GM12873 (cell line): ENCODE measurements around the gene PKP2.

Experiments
- CTCF ChIP-seq: IDR thresholded peaks from 2 replicates; pipeline ENCODE4 v1.5.1; 2012; ENCODE audit warnings: low read depth, mild to moderate bottlenecking, moderate library complexity, low read length, control low read depth; ENCODE audit not compliant: insufficient read depth; ENCODE audit errors: missing control alignments

Gene PKP2

DNA sequence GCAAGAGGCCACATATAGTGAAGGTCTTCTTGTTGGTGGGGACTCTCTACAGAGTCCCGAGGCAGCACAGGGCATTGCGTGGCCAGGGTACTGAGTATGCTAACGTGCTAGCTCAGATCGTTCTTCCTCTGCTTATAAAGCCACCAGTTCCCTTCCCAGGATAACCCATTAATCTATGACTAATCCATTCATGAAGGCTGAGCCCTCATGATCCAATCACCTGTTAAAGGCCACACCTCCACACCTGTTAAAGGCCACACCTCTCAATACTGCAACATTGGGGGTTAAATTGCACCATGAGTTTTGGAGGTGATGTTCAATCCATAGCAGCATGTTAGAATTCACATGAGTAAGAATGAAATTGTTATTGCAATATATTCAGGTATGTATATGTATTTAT lies 128.1 kb downstream of the PKP2 start:
- no peak for TF ChIP-seq CTCF

GRCh38 chr12:32765906-32766305 lies 130.7 kb downstream of the PKP2 start:
- no peak for TF ChIP-seq CTCF

DNA sequence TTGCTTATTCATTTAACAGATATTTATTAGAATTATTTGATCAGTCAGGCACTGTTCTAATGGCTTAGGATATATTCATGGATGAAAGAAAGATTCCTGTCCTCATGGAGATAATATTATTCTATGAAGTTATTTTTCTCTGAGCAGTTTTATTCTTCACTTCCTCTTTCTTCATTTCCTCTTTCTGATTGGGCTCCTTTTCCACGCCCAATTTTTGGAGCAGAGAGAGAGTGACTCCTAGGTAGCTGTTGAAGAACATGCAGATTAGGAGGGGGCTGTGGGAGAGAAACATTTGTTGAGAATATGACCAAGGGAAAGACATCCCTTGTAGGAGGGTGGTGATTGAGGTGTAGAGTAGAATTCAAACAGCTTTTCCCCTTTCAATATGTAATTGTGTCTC lies 134.9 kb downstream of the PKP2 start:
- TF ChIP-seq CTCF = no peak

DNA sequence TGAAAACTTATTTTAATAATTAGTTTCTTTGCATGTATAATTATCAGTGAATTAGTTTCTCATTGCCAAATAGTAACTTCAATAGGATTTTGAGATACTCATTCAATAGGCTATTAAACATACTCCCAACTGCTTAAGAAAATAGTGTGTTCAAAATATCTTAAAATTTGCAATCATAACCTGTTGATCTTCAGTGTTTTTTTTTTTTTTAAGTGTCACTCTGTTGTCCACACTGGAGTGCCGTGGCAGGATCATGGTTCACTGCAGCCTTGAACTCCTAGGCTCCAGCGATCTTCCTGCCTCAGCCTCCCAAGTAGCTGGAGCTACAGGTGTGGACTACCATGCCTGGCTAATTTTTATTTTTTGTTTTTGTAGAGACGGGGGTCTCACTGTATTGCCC lies 139.4 kb downstream of the PKP2 start:
- no peak for TF ChIP-seq CTCF

DNA sequence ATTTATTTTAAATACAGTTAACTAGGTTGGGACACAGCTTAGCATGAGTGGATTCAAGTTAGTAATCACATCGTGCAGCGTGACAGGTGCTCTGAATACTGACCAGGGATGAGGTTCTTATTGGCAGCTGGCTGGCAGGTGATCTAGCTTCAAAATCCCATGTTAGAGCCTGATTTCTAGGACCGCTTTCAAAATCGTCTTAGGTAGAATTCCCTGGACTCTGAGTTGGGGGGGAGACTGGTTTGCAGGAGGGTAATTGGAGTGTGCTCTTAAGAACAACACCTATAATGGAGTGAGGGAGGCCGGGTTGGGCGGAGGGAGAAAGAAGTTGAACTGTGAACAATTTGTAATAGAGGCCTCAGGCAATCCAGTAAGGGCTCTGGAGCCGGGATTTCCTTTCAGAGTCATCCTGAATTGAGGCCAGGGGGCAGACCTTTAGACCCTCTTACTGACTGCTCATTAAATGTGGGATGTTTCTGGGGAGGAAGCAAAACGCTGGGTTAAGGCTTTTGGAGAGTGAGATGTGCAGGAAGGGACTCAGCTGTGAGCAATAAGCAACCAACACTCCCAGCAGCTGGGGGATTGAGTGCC lies 140.0 kb downstream of the PKP2 start:
- TF ChIP-seq CTCF = no peak

DNA sequence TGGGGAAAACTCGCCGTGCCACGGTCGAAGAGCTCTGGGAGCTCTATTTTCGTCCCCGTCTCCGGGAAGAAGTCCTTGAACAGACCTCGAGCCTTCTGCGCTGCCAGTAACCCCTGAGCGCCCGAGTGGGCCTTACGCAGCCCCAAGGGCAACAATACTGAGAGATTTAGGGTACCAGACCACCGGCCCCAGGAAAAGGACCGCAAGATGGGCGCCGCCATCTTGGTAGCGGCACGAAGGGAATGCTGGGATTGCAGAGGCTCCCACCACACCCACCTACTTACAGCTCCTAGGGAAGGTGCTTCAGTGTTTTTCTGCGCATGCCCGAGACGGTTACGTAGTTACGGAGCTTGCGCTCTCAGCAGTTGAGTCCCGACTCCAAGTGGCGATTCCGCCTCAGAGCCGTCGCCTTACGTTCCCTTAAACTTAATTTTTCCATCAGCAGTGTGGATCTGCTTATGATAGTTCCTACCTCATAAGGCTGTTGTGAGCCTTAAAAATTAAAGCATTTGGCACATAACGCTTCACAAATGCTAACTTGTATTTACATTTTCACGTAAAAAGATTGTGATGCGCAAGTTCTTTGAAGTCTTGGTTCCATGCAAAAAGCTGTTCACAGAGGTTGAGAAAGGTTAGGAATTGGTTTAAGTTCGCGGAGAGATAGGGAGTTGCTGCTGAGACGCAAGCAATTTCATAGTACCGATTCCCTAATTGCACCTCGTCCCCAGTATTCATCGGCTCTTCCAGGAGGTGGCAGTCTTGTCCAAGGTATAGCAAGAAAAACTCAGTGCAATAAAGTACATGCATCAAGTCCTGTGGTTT lies 140.7 kb downstream of the PKP2 start, which contains the start of gene YARS2:
Gene YARS2, minus strand, starts transcription at position 244 of the 822 bp plus-strand sequence. Its CDS starts 23 bp downstream, at position 221.
- TF ChIP-seq CTCF = peak; percentile 77

- TF ChIP-seq CTCF = peak; percentile 99
Measured at GRCh38 chr12:32755051-32755653, 141.4 kb downstream of the PKP2 start.
